Activated CD4-positive, alpha-beta T cell treated with anti-CD3 and anti-CD28 coated beads, Interleukin-2, amount 50 U/mL, for 48 hours (primary cell): ENCODE measurements around the gene CMPK2.

Experiments used
- DNase-seq, 2 experiments: peaks; one replicate each; pipeline ENCODE4 v3.0.0-alpha.2; 2020

CMPK2 gene

DNA sequence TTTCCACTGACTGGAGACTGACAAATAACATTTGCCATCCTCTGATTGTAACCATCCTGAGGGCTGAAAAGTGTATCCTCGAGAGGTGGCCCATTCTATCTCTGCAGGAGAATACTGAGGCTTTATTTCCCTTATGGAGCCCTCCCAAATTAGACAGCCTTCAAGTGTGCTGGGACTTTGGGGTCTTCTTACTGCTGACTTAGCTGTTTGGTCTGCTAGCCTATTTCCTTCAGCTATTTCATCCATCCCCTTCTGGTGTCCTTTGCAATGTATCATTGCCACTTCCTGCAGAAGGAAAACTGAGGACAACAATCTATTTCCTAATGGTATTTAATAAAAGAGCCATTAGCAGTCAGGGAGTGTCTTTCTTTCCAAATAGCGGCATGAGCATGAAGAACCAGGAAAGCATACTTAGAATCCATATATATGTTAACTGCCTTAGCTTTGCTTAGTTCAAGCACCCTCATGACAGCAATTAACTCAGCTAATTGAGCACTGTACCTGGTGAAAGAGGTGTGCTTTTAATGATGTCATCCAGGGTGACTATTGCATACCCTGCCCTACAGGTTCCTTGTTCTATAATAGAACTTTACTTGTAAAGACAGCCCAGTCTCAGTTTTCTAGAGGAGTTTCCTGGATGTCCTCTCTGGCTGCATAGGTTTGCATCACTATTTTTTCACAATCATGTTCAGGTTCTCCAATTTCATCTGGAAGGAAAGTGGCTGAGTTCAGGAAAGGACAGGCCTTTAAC, 24.0 kb downstream of the CMPK2 start:
- DNase-seq = no peak

DNA sequence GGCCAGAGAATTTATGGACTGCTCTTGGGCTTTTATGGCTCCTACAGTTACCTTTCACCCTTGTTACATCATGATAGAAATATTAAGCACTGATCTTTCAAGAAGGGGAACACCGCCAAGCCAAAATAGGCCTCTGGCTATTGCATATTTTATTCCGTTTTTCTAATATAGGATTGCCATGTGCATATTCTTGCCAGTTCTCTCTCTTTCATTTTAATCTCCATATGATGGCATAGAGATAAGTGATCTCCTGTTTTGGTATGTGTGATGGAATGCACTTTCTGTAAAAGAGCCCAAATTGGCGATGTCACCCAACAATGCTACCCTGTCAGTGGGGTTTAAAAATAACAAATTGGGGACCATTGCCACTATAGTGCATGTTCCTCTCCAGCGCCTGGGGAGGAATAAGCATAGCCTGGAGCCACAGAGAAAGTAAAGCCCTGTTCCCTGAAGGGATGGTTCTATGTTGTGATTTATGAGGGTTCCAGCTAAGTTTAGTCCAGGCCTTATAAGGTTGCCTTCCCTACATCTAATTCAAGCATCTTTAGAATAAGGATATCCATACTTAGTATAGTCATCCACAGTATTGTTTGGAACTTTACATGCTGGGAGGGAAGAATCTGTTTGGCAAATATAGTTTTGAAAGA, 26.9 kb downstream of the CMPK2 start:
- no peak for DNase-seq

- no peak for DNase-seq
Observed at GRCh38 chr2:6835467-6835866, 30.2 kb downstream of the CMPK2 start.

GRCh38 chr2:6834163-6834562, 31.5 kb downstream of the CMPK2 start:
- no peak for DNase-seq

GRCh38 chr2:6833300-6833604, 32.5 kb downstream of the CMPK2 start:
- DNase-seq = no peak

- no peak for DNase-seq
Observed at GRCh38 chr2:6832596-6833299, 33.0 kb downstream of the CMPK2 start.

- no peak for DNase-seq
Observed at GRCh38 chr2:6831229-6831628, 34.5 kb downstream of the CMPK2 start.

DNA sequence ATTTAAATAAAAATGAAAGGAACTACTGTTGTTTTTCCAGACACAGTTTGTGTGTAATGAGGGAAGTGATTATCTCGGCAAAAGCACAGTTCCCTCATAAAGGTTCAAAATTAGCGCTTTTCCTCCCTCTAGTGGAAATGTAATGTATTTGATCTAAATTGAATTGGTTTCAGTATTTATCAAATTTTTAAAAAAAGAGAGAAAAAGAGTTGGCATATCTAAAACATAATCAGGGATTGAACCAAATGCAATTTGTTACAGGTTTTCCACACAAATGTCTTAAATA, 37.5 kb downstream of the CMPK2 start:
- no peak for DNase-seq

GRCh38 chr2:6827566-6828298, 38.0 kb downstream of the CMPK2 start:
- DNase-seq = no peak

DNA sequence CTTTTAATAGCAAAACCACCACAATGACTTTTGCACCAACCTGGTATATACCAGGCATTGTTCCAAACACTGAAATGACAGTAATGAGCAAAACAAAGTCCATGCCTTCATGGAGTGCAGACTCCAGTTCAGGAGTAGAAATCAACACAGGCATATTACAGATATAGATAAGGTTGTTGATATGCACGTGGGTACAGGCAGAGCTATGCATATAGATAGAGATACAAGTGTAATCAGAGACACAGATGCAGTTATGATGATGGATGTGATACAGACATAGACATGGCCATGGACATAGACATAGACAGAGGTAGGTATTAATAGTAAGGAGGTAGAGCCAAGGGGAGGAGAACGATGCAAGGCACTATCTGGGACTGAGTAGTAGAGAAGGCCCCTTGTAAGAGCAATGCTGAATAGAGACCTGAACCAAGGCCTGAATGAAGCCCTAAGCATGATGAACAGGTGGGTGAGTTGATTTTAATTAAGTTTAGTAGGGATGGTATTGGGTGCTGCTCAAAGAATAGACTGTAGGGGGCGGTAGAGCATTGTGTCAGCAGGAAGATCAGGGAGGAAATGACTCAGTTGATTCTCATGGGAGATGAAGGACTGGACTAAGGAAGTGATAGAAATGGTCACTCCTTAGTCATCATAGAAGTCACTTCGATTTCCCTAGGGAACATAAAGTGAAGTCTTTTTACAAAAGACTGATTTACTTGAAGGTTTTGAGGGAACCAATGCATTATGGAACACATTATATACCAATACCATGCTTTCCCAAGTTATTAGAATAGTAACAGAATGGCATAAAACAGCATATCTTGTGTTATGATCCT, 39.4 kb downstream of the CMPK2 start:
- peak; percentile 65 to 76 for DNase-seq

GRCh38 chr2:6824962-6825361, 40.7 kb downstream of the CMPK2 start:
- DNase-seq = no peak

DNA sequence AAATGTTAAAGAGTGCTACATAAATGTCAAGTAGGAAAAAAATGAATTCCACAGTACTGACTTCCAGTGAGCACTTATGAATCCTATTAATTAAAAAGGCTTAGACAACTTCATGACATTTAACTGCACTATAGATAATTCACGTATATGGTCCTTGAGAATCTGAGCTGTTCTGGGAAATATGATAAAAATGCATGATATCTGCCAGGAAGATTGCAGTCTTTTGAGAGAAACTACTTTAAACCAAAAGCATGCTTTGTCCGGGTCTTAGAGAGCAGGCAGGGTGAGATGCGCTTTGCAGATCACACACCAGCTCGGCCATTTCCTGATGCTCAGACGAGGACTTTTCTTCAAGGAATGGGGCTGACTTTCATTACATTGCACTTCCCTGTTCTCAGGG, 42.6 kb downstream of the CMPK2 start:
- no peak for DNase-seq

DNA sequence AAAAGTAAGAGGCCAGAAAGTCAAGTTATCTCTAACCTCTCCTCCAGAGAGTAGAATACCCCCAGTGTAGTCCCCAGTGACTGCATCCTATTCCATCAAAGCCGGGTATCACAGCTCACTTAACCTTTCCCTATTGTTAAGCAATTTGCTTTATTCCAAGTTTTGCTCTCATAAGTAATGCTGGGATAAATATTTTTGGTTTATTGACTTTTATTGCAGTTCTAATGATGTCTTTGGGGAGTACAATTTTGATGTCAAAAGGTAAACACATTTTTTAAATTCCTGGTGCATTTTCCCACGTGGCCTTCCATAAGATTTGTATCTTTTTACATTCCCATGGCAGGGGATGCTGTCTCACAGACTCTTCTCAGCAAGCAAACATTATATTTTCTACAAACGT, 43.3 kb downstream of the CMPK2 start:
- DNase-seq = no peak

- no peak for DNase-seq
Observed at GRCh38 chr2:6820903-6821584, 44.7 kb downstream of the CMPK2 start.

DNA sequence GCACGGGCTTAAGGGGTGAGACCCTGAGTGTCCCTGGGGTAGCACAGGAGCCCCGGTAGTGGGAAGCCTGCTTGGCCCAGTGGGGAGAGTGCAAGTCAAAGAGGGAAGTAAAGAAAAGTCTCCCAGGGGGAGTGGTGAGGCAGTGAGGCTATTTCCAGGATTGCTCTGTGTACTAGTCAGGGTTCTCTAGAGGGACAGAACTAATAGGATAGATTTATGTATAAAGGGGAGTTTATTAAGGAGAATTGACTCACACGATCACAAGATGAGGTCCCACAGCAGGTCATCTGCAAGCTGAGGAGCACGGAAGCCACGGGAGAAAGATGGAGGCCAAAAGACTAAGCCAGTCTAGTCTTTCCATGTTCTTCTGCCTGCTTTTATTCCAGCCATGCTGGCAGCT, 45.5 kb downstream of the CMPK2 start:
- DNase-seq = no peak

DNA sequence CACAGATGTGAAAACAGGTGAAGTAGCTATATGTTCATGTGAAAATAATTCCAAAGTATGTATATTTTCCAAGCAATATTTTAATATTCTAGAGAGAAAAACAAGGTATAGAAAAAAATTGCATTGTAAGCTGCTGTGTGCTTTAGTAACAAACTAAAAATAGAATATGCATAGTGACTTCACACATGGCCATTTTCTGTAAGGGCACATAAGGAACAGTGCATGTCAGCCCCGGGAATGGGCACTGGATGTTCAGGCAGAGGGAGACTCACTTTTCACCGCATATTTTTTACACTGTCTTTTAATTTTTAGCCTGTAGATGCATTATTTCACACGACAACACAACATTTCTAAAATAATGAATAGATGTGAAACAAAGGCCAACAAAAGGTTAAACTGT, 46.0 kb downstream of the CMPK2 start:
- DNase-seq = no peak

GRCh38 chr2:6818012-6818411, 47.7 kb downstream of the CMPK2 start:
- no peak for DNase-seq

DNA sequence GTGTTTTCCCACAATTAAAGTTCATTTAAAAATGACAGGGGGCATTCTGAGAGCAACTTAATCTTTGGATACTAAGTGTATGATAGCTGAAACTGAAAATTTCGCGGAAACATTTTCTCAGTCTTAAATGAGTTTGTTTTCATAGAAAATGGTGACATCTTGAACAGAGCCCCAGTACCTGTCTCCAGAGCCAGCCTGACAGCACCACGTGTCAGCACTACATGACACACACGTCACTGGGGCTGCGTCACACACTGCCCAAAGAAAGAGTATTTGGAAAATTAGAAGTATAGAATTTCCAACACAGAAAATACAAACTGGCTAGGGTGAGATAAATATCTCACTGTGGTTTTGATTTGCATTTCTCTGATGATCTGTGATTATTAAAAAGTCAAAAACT, 50.8 kb downstream of the CMPK2 start:
- no peak for DNase-seq

- DNase-seq = no peak
Observed at GRCh38 chr2:6814312-6814711, 51.4 kb downstream of the CMPK2 start.

DNA sequence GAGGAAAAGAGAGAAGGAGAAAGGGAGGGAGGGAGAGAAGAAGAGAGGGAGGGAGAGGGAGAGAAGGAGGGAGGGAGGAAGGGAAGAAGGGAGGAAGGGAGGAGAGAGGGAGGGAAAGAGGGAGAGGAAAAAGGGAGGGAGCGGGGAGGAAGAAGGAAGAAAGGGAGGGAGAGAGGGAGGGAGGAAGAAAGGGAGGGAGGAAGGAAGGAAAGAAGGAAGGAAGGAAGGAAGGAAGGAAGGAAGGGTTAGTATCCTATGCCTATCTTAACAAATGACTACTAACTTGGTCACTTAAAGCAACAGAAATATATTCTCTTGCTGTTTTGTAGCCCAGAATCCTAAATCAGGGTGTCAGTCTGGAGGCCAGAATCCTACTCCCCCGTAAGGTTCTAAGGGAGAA, 52.1 kb downstream of the CMPK2 start:
- DNase-seq = no peak

DNA sequence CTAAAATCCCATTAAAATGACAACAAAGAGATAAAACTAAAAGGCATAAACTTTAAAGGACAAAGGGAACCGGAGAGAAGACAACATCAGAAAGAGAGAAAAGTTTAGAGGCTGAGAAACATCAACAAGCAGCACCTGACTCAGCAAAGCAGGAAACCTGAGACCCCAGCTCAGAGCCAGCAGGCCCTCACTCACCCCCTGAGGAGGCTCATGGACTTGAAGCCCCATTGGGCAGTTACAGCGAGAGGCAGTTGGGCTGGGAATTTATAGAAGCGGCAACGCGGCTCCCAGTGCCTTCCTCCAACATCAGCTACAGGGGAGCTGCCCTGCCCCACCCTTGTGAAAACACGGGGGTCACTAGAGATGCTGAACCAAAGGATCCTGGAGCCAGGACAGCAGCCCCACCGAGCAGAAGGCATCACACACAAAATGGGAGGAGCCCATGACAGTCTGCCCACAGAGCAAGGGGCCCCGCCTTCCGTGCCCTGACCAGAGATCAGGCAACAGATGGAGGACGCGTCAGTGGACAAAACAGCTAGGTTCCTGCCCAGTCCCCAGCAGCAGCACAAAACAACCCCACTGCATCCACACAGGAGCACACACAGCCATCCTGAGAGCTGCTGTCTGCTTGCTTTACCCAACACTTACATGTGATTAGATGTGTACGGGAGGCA, 52.7 kb downstream of the CMPK2 start:
- DNase-seq = no peak

GRCh38 chr2:6810961-6811360, 54.7 kb downstream of the CMPK2 start:
- DNase-seq = no peak
